Occipital lobe (tissue), 2 donors: ENCODE data around the gene USP48. TPM values are rescaled to one million over a fixed set of nuclear protein-coding genes. Genes with fewer than 3 reads are reported as not detected.
A peak's percentile ranks its signal among the peaks of the same experiment; 100 is the strongest.

ENCODE experiments used
- DNase-seq: peaks from one replicate; lab custom pipeline; 2025; lab: John Stamatoyannopoulos, UW
- total RNA-seq: library from RNA; depleted of rRNA; stranded (reverse); fragments of >200 nt; gene quantifications from one replicate; pipeline ENCODE4 v1.2.3, GENCODE V29; 2014

Gene USP48
- total RNA-seq, 1 donor from 2014 or later: 85.8 TPM

DNA sequence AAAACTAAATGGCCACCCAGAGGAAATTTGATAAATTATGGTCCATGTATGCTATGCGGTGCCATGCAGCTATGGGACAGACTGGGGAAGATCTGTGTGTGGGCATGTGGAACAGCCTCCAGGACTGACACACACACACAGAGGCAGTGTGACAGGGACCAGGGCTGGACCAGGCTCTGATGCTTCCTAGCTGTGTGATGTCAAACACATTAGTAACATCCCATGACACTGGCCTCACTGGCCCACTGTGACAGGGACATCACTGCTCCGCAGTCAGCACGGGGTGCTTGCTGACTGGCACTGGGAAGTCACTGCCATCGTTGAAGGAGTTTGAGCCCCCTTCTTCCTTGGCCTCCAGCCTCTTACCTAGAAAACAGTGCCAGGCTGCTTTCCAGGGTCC lies 127.7 kb downstream of the USP48 start:
- DNase-seq: no peak

DNA sequence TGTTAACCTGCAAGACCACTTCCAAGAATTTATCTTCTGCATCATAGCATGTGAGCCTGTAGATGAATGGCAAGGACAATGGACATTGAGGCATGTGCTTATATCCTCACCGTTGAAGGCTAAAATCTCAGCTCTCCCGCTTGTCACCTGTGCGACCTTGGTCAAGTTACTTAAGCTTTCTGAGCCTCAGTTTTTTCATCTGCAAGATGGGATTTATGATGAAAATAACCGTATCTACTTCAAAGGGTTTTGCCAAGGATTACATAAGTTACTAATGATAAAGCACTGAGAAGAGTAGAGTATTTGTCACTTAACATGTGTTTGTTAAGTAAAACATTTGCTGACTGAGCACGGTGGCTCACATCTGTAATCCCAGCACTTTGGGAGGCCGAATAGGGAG lies 128.7 kb downstream of the USP48 start:
- no peak for DNase-seq

DNA sequence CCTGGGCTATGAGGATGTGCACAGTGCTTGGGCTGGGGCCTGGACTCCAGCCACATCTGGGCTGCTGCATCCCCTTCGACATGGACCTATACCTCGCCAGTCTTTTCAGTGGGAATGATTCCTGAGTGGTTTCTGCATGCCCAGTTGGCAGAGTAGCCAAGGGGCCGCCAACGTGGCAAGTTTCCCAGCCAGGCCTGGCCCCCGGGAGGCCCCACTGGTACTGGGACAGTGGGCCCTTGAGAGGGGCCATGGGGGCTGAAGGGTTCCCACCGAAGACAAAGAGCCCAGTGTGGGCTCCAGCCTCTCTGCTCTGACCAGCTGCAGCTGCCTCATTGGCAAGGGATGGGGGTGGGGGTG lies 129.2 kb downstream of the USP48 start:
- DNase-seq: peak; percentile 80

DNA sequence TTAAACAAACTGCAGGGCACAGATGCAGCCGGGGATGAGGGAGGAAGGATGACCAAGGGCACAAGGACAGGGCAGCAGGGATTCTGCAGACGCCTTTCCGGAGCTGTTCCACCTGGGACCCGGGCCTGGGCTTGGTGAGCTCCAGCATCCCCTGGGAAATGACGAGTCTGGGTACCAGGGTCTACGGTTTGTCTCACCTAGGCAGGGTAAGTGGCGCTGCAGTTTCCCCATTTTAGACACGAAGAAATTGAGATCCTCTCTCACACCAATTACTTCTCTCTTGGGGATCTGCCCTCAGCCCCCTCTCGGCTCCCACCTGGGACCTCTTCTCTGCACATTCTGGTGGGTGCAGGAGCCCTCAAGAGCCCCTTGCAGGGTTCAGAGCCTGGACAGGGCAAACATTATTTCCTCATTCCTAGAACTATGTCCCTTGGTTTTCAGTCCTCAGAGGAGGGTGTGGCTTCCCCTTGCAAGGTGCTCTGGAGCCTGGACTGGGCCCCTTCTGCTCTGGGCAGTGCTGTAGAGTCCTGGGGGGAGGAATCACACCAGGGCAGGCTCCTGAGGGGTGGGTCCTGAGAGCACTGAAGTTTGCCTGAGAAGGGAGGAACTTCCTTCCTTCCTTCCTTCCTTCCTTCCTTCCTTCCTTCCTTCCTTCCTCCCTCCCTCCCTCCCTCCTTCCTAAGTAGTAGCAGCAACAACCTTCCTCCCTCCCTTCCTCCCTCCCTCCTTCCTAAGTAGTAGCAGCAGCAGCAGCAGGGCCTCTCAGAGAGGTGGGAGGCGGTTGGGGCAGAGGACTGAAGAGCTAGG lies 129.8 kb downstream of the USP48 start:
- no peak for DNase-seq

DNA sequence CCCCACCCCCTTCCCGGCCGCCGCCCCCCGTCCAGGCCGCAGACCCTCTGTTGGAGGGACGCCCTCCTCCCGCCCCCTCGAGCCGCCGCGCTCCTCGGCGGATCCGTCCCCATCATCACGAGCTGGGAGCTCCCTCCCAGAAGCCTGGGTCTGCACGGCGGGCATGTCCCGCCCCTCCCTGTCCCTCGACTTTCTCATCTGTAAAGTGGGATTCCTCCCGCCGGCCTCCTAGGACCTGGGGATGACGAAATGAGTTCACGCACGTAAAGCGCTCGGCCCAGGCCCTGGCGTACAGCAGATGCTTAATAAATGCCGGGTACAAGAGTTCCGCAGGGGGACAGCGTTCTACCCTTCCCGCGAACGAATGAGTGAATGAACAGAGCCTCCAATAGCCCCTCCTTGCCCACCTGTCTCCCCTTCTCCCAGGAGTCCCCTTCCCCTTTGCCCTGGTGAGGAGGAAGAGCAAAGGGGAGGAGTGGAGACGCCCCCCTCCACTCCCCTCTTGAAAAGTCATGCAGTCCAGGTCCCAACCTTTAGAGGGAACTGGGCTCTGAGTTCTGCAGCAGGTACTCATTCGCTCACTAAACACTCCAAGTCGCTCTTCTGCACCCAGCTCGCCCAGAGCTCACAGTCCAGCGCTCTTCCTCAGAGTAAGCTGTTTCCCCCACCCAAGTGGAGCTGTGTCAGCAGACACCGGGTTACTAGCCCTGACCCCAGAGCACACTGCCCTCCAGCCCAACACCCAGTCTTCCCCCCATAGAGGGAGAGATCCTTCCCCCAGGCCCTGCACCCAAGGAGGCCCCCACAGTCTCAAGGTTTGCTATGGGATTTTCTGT lies 130.6 kb downstream of the USP48 start:
- DNase-seq: no peak

DNA sequence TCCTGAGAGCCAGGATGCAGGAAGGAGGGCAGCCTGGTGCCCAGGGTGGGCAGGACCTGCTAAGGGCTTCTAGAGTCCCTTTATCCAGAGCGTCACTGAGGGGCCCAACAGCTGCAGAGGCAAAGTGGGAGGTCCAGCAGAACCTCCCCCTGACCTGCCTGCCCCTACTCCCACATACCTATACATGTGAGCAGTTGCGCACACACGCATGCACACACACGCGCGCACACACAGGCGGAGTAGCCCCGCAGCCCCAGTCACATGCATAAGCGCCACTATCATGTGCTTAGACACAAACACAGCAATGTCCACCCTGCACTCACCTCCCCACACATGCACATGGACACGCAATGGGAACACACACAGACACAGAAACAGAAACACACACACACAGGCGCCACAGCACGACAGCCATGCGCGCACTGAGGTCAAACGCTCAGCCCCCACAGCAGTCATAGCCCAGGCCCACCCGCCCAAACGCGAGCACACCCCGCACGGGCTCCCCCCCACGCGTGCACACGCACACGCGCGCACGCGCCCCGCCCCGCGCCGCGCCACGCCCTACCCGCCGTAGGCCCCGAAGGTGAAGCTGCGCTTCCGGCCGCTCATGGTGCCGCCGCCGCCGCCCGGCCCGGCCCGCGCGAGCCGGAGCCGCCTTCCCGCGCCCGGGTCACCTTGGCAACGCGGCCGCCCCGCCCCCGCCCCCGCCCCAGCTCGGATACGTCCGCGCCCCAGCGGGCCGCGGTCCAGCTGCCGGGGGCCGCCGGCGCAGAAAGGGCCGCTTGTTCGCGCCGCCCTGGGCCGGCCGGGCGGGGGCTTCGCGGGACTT lies 131.5 kb downstream of the USP48 start:
- DNase-seq: peak; percentile 67

DNA sequence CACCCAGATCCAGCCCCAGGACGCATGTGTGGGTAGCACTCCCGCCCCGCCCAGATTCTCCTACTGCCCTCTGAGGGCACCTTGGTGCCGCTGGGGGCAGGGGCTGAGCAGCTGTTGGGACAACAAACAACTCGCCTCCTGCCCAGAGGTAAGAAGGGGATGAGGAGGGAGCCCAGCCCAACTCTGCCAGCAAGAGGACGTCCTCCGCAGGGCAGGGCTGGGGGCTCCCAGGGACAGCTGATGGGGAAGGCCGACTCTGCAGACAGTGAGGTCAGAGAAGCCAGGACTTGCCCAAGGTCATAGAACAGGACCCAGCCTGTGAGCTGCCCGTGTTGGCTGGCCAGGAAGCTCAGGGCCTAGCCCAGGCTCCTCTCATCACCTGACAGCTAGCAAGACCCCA lies 132.5 kb downstream of the USP48 start:
- no peak for DNase-seq

DNA sequence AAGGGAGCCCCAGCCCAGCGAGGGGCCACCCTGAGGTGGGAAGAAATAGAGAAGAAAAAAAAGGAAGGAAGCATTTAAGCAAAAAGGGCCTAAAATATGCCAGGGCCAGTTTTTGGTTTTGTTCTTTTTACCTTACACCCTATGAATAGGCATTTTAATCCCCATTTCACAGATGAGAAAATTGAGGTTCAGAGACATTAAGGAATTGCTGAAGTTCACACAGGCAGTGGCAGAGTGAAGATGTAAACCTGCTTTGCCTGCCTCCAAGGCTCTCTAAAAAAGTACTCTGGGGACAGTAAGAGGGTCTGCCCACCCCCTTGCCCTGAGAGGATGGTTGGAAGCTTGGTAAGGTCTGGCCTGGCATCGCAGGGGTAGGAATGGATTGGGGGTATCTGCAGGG lies 133.6 kb downstream of the USP48 start:
- no peak for DNase-seq

DNA sequence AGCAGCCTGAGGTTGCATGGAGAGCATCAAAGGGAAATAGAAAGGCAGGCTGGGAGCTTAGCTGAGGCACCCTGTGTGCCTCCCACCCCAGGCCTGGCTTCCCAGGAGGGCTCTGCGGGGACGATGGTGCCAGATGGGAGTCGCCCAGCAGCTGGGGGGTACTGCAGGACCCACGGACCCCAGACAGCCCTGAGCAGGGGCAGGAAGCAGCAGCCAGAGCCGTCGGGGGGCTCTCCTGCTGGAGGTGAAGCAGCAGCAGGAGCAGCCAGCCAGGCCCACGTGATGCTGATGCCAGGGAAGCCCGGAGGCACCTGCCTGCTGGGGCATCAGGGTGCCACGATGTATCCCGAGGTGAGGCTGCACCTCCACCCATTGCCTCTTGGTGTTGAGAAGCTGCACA lies 134.2 kb downstream of the USP48 start:
- no peak for DNase-seq

DNA sequence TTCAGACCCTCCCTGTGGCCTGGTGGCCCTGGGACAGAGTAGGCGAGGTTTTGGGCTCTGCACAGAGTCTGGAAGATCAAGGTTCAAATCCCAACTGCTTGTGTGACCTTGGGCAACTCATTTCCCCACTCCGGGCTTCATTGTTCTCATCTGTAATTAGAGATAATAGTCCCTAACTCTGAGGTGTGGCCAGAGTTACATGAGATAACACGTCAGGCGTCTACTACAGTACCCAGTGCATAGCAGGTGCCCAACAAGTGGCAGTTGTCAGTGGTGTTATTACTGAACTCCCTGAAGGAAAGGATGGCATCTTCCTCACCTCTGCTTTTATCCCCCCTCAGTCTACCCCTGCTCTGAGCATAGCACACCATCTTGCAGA lies 134.6 kb downstream of the USP48 start:
- DNase-seq: no peak

DNA sequence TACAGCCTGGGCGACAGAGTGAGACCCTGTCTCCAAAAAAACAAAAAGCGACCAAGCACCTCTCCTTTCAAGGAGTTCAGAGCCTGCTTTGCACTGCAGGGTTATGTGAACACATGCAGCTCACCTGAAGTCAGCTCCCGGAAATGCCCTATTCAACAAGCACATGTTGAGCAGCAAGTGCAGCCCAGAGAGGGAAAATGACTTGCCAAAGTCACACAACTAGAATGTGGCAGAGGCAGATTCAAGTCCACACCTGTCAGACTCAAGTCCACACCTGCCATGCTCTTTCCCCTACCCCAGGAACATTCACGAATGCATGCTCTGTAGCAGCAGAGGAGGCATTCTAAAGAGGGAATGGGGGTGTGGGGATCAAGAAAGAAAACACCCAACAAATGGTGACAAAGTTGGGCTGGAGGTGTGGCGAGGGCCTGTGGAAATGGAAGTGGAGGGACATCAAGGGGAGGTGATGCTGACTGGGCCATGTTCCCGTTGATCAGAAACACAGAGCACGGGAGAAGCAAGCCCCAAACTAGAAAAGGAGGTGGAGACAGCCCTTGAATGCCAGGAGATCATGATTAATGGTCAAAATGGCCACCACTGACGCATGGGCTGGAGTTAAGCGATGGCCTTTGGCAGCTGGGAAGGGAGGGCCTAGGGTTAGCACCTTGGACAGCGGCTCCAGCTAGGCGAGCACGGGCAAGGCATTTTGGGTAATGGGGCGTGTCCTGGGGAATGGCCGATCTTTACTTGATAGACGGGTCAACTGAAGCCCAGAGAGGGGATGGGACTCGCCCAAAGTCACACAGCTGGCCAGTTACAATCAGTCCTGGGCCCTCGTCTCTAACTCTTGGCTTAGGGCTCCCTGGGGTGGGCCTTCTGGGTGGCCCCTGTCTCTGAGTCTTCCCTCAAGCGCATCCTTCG lies 135.3 kb downstream of the USP48 start:
- no peak for DNase-seq

DNA sequence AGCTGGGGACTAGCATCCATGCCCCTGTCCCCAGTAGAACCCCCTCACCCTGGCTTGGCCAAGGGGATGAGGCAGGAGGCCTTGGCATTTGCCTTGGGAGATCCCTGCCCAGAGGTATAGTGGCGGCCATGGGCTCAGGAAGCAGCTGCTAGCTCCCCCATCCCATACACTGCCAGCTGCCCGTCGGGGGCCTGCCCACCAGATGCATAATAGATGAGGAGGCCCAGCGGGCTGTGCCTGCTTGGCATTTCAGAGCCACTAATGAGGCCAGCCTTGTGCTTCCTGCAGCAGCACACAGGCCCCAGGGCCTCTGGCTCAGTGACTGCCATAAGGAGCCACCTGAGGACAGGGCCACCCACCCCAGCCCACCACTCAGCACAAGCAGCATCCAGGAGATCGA lies 137.4 kb downstream of the USP48 start:
- DNase-seq: no peak

DNA sequence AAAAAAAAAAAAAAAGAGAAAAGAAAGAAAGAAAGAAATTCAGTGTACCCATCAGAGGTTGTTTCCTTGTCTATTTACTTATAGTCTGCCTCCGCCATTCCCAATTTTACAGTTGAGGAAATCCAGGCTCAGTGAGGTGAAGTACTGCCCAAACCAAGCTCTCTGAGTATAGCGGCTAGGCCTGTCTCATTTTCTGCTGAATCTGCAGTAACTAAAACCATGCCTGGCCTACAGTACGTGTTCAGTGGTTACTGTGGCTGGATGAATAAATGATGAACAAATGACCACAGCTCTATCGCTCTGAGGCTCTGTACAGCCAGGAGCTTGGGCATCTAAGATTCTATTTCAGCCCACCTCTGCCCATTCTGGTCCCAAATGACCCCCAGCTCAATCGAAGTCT lies 138.0 kb downstream of the USP48 start:
- DNase-seq: no peak

DNA sequence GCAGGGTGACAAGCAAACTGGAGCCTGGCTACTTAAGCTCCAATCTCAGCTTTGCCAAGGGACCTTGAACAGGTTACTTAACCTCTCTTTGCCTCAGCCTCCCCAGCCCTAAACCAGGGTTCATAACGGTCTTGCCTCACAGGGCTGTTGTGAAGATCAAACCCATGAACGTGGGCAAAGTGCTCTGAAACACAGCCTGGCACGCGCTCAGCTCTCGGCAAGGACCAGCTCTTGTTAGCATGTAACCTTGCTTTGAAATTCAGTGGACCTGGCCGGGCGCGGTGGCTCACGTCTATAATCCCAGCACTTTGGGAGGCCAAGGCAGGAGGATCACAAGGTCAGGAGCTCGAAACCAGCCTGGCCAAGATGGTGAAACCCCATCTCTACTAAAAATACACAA lies 138.6 kb downstream of the USP48 start:
- DNase-seq: no peak

DNA sequence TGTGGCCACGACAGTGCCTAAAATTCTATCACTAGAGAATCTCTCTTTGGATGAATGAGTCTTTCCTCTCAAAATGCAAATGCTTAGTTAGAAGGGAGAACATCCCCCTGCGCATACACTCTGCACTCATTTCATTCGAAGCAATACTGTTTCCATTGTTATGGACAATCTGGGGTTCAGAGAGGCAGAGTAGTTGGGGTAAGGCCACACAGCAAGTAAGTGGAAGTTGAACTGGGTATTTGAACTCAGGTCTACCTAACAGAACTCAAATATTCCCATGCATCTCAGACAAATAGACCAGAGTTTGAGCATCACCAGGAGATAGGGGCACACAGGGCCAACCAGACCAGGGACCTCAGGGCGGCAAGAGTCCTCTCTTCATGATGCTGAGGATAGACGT lies 139.3 kb downstream of the USP48 start:
- DNase-seq: no peak

DNA sequence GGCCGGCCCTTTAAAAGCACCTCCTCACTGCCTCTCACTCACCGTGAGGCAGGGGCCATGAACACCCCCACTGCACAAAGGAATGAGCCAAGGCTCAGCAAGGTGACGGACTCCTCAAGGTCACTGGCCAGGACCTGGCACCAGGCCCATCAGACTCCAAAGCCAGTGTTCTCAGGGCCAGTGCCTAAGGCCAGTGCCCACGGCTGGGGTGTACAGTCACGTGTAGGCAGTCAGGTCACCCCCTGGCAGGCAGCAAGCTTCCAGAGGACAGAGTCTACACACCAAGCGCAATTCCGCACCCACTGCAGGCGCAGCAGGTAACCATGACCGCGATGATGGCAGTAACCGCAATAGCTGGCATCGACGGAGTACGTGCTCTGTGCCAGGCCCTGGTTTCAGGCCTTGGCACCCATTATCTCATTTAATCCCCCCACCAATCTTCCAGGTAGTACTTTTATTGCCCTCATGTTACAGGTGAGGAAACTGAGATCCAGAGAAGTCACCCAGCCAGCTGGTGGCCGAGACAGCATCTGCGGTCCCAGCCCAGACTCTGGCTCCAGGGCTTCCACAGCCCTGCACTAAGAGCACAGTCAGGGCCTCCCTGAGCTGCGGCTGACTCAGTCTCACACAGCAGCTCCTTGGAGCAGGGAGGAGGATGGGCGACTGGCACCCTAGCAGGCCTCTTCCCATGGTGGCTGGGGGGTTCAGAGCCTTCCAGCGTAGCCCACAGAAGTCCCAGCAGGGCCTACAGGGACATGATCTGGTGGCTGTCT lies 140.8 kb downstream of the USP48 start:
- no peak for DNase-seq

DNA sequence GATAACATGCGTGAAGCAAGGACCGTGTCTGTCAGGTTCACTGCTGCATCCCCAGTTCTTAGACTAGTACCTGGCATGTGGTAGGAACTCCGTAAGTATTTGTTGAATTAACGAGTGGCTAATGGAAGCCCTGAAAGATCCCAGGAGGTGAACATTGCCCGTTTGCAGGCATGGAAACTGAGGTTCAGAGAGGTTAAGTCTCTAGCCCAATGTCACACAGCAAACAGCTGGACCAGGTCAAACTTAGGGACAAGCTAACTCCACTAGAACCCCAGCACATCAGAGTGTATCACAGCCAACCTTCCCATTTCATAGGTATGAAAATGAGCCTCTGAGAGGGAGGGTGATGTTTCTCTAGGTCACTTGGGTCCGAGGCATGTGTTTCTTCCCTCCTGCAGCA lies 141.4 kb downstream of the USP48 start:
- DNase-seq: no peak

DNA sequence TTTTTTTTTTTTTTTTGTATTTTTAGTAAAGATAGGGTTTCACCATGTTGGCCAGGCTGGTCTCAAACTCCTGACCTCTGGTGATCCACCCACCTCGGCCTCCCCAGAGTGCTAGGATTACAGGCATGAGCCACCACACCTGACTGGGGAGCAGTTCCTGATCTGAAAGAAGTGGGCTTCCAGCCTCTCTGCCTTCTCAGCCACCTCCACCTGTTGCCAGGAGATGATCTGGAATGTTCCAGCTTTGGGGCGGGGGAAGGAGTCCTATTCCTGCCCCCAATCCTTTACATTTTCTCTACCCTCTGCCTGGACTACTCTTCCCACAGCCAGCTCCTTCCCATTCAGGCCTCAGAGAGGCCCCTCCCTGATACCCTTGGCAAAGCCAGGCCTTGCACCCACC lies 141.9 kb downstream of the USP48 start:
- no peak for DNase-seq

DNA sequence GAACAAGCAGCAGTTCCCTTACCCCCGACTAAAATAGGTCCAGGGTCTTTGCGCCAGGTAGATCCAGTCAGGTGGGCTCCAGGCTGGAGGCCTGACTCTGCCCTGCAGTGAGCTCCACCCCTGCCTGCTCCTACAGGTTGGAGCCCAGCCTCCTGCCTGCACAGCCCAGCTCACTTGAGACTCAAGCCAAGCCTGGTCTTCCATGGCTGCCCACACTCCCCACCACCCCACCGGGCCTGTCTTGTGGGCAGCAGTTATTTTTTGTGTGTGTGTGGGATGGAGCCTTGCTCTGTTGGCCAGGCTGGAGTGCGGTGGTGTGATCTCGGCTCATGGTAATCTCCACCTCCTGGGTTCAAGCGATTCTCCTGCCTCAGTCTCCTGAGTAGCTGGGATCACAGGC lies 142.3 kb downstream of the USP48 start:
- DNase-seq: no peak

DNA sequence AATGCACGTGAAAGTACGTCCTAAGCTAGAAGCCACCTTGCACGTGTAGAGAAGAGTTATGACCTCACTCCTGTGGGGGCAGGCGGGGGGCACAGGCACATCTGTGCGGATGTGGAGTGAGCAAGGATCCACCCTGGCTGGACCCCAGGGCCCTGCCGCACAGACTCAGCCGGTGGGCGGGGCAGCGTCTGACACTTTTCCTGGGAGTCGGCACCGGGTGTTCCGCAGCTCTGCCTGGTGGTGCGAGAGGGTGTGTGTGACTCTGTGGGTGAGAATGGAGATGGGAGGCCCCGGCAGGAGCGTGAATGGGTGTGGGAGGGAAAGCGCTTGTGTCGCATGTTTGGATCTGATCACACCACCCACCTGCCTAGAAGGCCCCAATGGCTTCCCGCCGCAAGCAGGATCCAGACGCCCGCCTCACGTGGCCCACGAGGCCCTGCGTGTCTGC lies 143.3 kb downstream of the USP48 start:
- DNase-seq: peak; percentile 70
